Liver (tissue), 9 donors: Measurements from ENCODE around the gene MED4. TPM values are rescaled to one million over a fixed set of nuclear protein-coding genes. Genes with fewer than 3 reads are reported as not detected.

Experiments used
- DNase-seq: peaks from one replicate; pipeline ENCODE4 v3.0.0-alpha.2; 2017; ENCODE audit warnings: low spot score
- H3K27ac ChIP-seq, 2 donors: one replicate each; pipeline ENCODE4 v1.7.0; 2013; ENCODE audit warnings: inconsistent platforms in 2 of 2, low read length in 2 of 2, control low read depth in 1 of 2, low read depth in 1 of 2, mild to moderate bottlenecking in 1 of 2
- H3K27me3 ChIP-seq, 4 donors: one replicate each; pipeline versions ENCODE4 v1.6.1 to v1.7.0; 2013; ENCODE audit warnings: low read length in 3 of 4, inconsistent platforms in 1 of 4, mild to moderate bottlenecking in 1 of 4, moderate library complexity in 1 of 4; ENCODE audit not compliant: control insufficient read depth in 4 of 4, insufficient read depth in 4 of 4
- H3K36me3 ChIP-seq, 4 donors: one replicate each; pipeline versions ENCODE4 v1.6.1 to v1.7.0; 2013; ENCODE audit warnings: low read length in 3 of 4, mild to moderate bottlenecking in 3 of 4, low read depth in 1 of 4, moderate library complexity in 1 of 4; ENCODE audit not compliant: control insufficient read depth in 4 of 4, insufficient read depth in 3 of 4
- H3K4me1 ChIP-seq, 4 donors: one replicate each; pipeline versions ENCODE4 v1.6.1 to v1.7.0; 2013; ENCODE audit warnings: low read length in 3 of 4, mild to moderate bottlenecking in 3 of 4, moderate library complexity in 1 of 4; ENCODE audit not compliant: control insufficient read depth in 4 of 4, insufficient read depth in 4 of 4
- H3K4me3 ChIP-seq, 3 donors: one replicate each; pipeline versions ENCODE4 v1.6.1 to v1.7.0; 2013; ENCODE audit warnings: low read length in 3 of 3, control low read depth in 1 of 3, low read depth in 1 of 3, mild to moderate bottlenecking in 1 of 3
- H3K9ac ChIP-seq, 2 donors: one replicate each; pipeline ENCODE4 v1.7.0; 2013; ENCODE audit warnings: low read length in 2 of 2, mild to moderate bottlenecking in 2 of 2, moderate library complexity in 2 of 2, control low read depth in 1 of 2, low read depth in 1 of 2
- H3K9me3 ChIP-seq, 4 donors: one replicate each; pipeline versions ENCODE4 v1.6.1 to v1.7.0; 2013; ENCODE audit warnings: low read length in 3 of 4; ENCODE audit not compliant: control insufficient read depth in 4 of 4
- EGR1 ChIP-seq, 2 donors: IDR thresholded peaks; 2 replicates each; pipeline ENCODE4 v1.6.1; 2016 to 2018; ENCODE audit warnings: antibody characterized with exemption in 2 of 2, low read depth in 2 of 2
- FOXA1 ChIP-seq: IDR thresholded peaks from 2 replicates; pipeline ENCODE4 v1.6.1; 2016; ENCODE audit warnings: antibody characterized with exemption
- FOXA2 ChIP-seq: IDR thresholded peaks from 2 replicates; pipeline ENCODE4 v1.6.1; 2016; ENCODE audit warnings: antibody characterized with exemption
- GABPA ChIP-seq, 2 donors: IDR thresholded peaks in 1 of 2; conservative IDR thresholded peaks in 1 of 2; 2 replicates each; pipeline ENCODE4 v1.6.1; 2016; ENCODE audit warnings: antibody characterized with exemption in 2 of 2, mild to moderate bottlenecking in 1 of 2, moderate library complexity in 1 of 2
- HNF4A ChIP-seq, 2 donors: conservative IDR thresholded peaks; 2 replicates each; pipeline ENCODE4 v1.6.1; 2016; ENCODE audit warnings: antibody characterized with exemption in 2 of 2, mild to moderate bottlenecking in 2 of 2
- HNF4G ChIP-seq: IDR thresholded peaks from 2 replicates; pipeline ENCODE4 v1.6.1; 2016; ENCODE audit warnings: antibody characterized with exemption
- JUND ChIP-seq, 2 donors: IDR thresholded peaks; 2 replicates each; pipeline ENCODE4 v1.6.1; 2016; ENCODE audit warnings: antibody characterized with exemption in 2 of 2
- NR2F2 ChIP-seq: IDR thresholded peaks from 2 replicates; pipeline ENCODE4 v1.6.1; 2016; ENCODE audit warnings: antibody characterized with exemption
- RAD21 ChIP-seq, 2 donors: IDR thresholded peaks; 2 replicates each; pipeline ENCODE4 v1.6.1; 2016; ENCODE audit warnings: antibody characterized with exemption in 2 of 2, mild to moderate bottlenecking in 2 of 2
- RXRA ChIP-seq, 2 donors: IDR thresholded peaks; 2 replicates each; pipeline ENCODE4 v1.6.1; 2017 to 2018; ENCODE audit warnings: antibody characterized with exemption in 2 of 2, mild to moderate bottlenecking in 1 of 2
- SP1 ChIP-seq: IDR thresholded peaks from 2 replicates; pipeline ENCODE4 v1.6.1; 2018; ENCODE audit warnings: antibody characterized with exemption, mild to moderate bottlenecking
- TAF1 ChIP-seq: conservative IDR thresholded peaks from 2 replicates; pipeline ENCODE4 v1.6.1; 2016; ENCODE audit warnings: antibody characterized with exemption, mild to moderate bottlenecking
- YY1 ChIP-seq: IDR thresholded peaks from 2 replicates; pipeline ENCODE4 v1.6.1; 2016; ENCODE audit warnings: antibody characterized with exemption, mild to moderate bottlenecking
- ZBTB33 ChIP-seq: IDR thresholded peaks from 2 replicates; pipeline ENCODE4 v1.6.1; 2016; ENCODE audit warnings: antibody characterized with exemption
- WGBS: extraction: QIAGEN DNeasy Blood & Tissue Kit; methylation state at CpG from one replicate; pipeline ENCODE4 v1.1.7; 2013; 5-methylcytosine and 5-hydroxymethylcytosine counted together
- polyA plus RNA-seq, 2 donors: library from polyadenylated mRNA; stranded (reverse) in 1 of 2; unstranded in 1 of 2; fragments of 200-250 nt in 1 of 2; fragments of >200 nt in 1 of 2; fragmentation: Nextera tagmentation in 1 of 2; extraction: Ambion mirVana in 1 of 2; gene quantifications; one replicate each; pipeline versions ENCODE4 v1.2.1 to v1.2.3, GENCODE V29; 2013 to 2015
- total RNA-seq, 2 donors: library from RNA; depleted of rRNA; stranded (reverse); fragments of >200 nt; gene quantifications; one replicate each; pipeline ENCODE4 v1.2.3, GENCODE V29; 2014
- TF ChIP-seq, protein P1 (sequence below): IDR thresholded peaks from 2 replicates; pipeline ENCODE4 v1.6.1; 2016; ENCODE audit warnings: antibody characterized with exemption, mild to moderate bottlenecking
- TF ChIP-seq, protein P2 (sequence below): IDR thresholded peaks from 2 replicates; pipeline ENCODE4 v1.6.1; 2016; ENCODE audit warnings: antibody characterized with exemption
- TF ChIP-seq, protein P3 (sequence below): fragments of 150-350 bp; IDR thresholded peaks from 2 replicates; pipeline ENCODE4 v1.5.1; 2017; ENCODE audit warnings: improper control_type of control experiment, low read depth, low read length; ENCODE audit not compliant: missing input control
- TF ChIP-seq, protein P4 (sequence below): IDR thresholded peaks from 2 replicates; pipeline ENCODE4 v1.6.1; 2016; ENCODE audit warnings: antibody characterized with exemption
- donor health status: healthy.
- donor health status: healthy.
- donor health status: healthy.
- donor health status: healthy.
- donor health status: healthy.

Gene MED4
- total and polyA plus RNA-seq, 4 donors = 18.2 to 32.4 (median 22.6) TPM

- DNase-seq = no peak
- no peak for TF ChIP-seq JUND (IDR thresholded peaks at IDR 0.05)
- TF ChIP-seq, protein P1, sequence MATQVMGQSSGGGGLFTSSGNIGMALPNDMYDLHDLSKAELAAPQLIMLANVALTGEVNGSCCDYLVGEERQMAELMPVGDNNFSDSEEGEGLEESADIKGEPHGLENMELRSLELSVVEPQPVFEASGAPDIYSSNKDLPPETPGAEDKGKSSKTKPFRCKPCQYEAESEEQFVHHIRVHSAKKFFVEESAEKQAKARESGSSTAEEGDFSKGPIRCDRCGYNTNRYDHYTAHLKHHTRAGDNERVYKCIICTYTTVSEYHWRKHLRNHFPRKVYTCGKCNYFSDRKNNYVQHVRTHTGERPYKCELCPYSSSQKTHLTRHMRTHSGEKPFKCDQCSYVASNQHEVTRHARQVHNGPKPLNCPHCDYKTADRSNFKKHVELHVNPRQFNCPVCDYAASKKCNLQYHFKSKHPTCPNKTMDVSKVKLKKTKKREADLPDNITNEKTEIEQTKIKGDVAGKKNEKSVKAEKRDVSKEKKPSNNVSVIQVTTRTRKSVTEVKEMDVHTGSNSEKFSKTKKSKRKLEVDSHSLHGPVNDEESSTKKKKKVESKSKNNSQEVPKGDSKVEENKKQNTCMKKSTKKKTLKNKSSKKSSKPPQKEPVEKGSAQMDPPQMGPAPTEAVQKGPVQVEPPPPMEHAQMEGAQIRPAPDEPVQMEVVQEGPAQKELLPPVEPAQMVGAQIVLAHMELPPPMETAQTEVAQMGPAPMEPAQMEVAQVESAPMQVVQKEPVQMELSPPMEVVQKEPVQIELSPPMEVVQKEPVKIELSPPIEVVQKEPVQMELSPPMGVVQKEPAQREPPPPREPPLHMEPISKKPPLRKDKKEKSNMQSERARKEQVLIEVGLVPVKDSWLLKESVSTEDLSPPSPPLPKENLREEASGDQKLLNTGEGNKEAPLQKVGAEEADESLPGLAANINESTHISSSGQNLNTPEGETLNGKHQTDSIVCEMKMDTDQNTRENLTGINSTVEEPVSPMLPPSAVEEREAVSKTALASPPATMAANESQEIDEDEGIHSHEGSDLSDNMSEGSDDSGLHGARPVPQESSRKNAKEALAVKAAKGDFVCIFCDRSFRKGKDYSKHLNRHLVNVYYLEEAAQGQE = no peak
- TF ChIP-seq YY1 = peak; percentile 17
- TF ChIP-seq GABPA (IDR thresholded peaks at IDR 0.05 in 1 of 2, conservative IDR thresholded peaks at IDR 0.05 in 1 of 2) = no peak
- peak; percentile 83 for TF ChIP-seq NR2F2
- no peak for TF ChIP-seq TAF1
- peak; percentile 34 for TF ChIP-seq SP1
- TF ChIP-seq, protein P2, sequence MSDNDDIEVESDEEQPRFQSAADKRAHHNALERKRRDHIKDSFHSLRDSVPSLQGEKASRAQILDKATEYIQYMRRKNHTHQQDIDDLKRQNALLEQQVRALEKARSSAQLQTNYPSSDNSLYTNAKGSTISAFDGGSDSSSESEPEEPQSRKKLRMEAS = no peak
- TF ChIP-seq RXRA (IDR thresholded peaks at IDR 0.05) = peak; percentile 13 to 43
- no peak for TF ChIP-seq ZBTB33
- TF ChIP-seq, protein P3, sequence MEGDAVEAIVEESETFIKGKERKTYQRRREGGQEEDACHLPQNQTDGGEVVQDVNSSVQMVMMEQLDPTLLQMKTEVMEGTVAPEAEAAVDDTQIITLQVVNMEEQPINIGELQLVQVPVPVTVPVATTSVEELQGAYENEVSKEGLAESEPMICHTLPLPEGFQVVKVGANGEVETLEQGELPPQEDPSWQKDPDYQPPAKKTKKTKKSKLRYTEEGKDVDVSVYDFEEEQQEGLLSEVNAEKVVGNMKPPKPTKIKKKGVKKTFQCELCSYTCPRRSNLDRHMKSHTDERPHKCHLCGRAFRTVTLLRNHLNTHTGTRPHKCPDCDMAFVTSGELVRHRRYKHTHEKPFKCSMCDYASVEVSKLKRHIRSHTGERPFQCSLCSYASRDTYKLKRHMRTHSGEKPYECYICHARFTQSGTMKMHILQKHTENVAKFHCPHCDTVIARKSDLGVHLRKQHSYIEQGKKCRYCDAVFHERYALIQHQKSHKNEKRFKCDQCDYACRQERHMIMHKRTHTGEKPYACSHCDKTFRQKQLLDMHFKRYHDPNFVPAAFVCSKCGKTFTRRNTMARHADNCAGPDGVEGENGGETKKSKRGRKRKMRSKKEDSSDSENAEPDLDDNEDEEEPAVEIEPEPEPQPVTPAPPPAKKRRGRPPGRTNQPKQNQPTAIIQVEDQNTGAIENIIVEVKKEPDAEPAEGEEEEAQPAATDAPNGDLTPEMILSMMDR = no peak
- no peak for TF ChIP-seq EGR1 (IDR thresholded peaks at IDR 0.05; ENCODE audit: low read depth in 2 of 2)
- no peak for TF ChIP-seq HNF4G
- TF ChIP-seq RAD21 (IDR thresholded peaks at IDR 0.05) = peak in 1 of 2 donors; percentile 27
- TF ChIP-seq FOXA1 = no peak
- TF ChIP-seq HNF4A (conservative IDR thresholded peaks at IDR 0.05) = no peak
- TF ChIP-seq, protein P4, sequence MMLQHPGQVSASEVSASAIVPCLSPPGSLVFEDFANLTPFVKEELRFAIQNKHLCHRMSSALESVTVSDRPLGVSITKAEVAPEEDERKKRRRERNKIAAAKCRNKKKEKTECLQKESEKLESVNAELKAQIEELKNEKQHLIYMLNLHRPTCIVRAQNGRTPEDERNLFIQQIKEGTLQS = no peak
- no peak for TF ChIP-seq FOXA2
- Histone ChIP-seq H3K36me3 (no peaks in the 10 kb centered on the region), H3K9ac (no peak overlapping the region), H3K27ac (peak overlapping the region; percentile 55 to 67), H3K4me3 (no peak overlapping the region), H3K4me1 (no peaks in the 10 kb centered on the region), H3K27me3 (no peaks in the 10 kb centered on the region), H3K9me3 (no peaks in the 10 kb centered on the region)
- WGBS = 74% methylated on average over 7 of the region's 7 CpGs
Measured at GRCh38 chr13:48144413-48145035, 49.6 kb upstream of the MED4 start.
